ENCODE results near the gene TUBAL3.

The TUBAL3 gene

GRCh38 chr10:5412277-5412941 is 7.8 kb upstream of the TUBAL3 start, which contains the start of gene NET1 (continued):
- TF ChIP-seq ZNF274 (IDR thresholded peaks at IDR 0.05; ENCODE audit: low read length) (no peak), ZNF274 (tag by site-specific recombination; IDR thresholded peaks at IDR 0.05; ENCODE audit: borderline replicate concordance) (no peak), ZNF629 (tag by site-specific recombination; IDR thresholded peaks at IDR 0.05) (no peak), ZNF211 (tag by site-specific recombination; IDR thresholded peaks at IDR 0.05; ENCODE audit: low read depth) (no peak), OSR2 (tag by site-specific recombination; IDR thresholded peaks at IDR 0.05) (no peak), OVOL3 (tag by site-specific recombination; IDR thresholded peaks at IDR 0.05) (0 out of 2 replicates have a peak, but pooled peaks have one; percentile 27), ZNF138 (tag by site-specific recombination; IDR thresholded peaks at IDR 0.05; ENCODE audit: borderline replicate concordance) (no peak), ZBTB17 (tag by site-specific recombination; IDR thresholded peaks at IDR 0.05) (peak; percentile 74; the same call in 1 of the 2 replicates), ZNF704 (tag by site-specific recombination; IDR thresholded peaks at IDR 0.05) (no peak), KLF9 (tag by site-specific recombination; IDR thresholded peaks at IDR 0.05; ENCODE audit: low read depth) (0 out of 2 replicates have a peak, but pooled peaks have one; percentile 34), KLF1 (tag by site-specific recombination; IDR thresholded peaks at IDR 0.05) (0 out of 2 replicates have a peak, but pooled peaks have one; percentile 25), ZSCAN30 (tag by site-specific recombination; IDR thresholded peaks at IDR 0.05) (peak; percentile 78; the same call in 1 of the 2 replicates), SP7 (tag by site-specific recombination; IDR thresholded peaks at IDR 0.05) (peak; percentile 73), ZNF658 (tag by site-specific recombination; IDR thresholded peaks at IDR 0.05) (no peak), ZNF792 (tag by site-specific recombination; IDR thresholded peaks at IDR 0.05) (no peak), ZNF837 (tag by site-specific recombination; IDR thresholded peaks at IDR 0.05) (no peak), ZNF391 (tag by site-specific recombination; IDR thresholded peaks at IDR 0.05; ENCODE audit: borderline replicate concordance, low read depth) (0 out of 2 replicates have a peak, but pooled peaks have one; percentile 26), ZNF157 (tag by site-specific recombination; IDR thresholded peaks at IDR 0.05) (no peak), ZNF132 (tag by site-specific recombination; IDR thresholded peaks at IDR 0.05; ENCODE audit: borderline replicate concordance) (no peak), EGR2 (tag by site-specific recombination; IDR thresholded peaks at IDR 0.05; ENCODE audit: low read depth) (peak; percentile 44; the same call in 1 of the 2 replicates), GLI4 (tag by site-specific recombination; IDR thresholded peaks at IDR 0.05) (0 out of 2 replicates have a peak, but pooled peaks have one; percentile 35), KLF8 (tag by site-specific recombination; IDR thresholded peaks at IDR 0.05) (no peak), ZNF561 (tag by site-specific recombination; IDR thresholded peaks at IDR 0.05; ENCODE audit: borderline replicate concordance) (0 out of 2 replicates have a peak, but pooled peaks have one; percentile 48), ZNF266 (tag by site-specific recombination; IDR thresholded peaks at IDR 0.05; ENCODE audit: low read depth) (no peak), ZNF19 (tag by site-specific recombination; IDR thresholded peaks at IDR 0.05; ENCODE audit: low read depth) (no peak), ZNF37A (tag by site-specific recombination; IDR thresholded peaks at IDR 0.05) (no peak), ZNF350 (tag by site-specific recombination; IDR thresholded peaks at IDR 0.05) (no peak)
- TF ChIP-seq, protein P1, sequence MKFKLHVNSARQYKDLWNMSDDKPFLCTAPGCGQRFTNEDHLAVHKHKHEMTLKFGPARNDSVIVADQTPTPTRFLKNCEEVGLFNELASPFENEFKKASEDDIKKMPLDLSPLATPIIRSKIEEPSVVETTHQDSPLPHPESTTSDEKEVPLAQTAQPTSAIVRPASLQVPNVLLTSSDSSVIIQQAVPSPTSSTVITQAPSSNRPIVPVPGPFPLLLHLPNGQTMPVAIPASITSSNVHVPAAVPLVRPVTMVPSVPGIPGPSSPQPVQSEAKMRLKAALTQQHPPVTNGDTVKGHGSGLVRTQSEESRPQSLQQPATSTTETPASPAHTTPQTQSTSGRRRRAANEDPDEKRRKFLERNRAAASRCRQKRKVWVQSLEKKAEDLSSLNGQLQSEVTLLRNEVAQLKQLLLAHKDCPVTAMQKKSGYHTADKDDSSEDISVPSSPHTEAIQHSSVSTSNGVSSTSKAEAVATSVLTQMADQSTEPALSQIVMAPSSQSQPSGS (tag by site-specific recombination; IDR thresholded peaks at IDR 0.05; ENCODE audit: low read depth) = no peak
- TF ChIP-seq, protein P2, sequence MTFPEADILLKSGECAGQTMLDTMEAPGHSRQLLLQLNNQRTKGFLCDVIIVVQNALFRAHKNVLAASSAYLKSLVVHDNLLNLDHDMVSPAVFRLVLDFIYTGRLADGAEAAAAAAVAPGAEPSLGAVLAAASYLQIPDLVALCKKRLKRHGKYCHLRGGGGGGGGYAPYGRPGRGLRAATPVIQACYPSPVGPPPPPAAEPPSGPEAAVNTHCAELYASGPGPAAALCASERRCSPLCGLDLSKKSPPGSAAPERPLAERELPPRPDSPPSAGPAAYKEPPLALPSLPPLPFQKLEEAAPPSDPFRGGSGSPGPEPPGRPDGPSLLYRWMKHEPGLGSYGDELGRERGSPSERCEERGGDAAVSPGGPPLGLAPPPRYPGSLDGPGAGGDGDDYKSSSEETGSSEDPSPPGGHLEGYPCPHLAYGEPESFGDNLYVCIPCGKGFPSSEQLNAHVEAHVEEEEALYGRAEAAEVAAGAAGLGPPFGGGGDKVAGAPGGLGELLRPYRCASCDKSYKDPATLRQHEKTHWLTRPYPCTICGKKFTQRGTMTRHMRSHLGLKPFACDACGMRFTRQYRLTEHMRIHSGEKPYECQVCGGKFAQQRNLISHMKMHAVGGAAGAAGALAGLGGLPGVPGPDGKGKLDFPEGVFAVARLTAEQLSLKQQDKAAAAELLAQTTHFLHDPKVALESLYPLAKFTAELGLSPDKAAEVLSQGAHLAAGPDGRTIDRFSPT (tag by site-specific recombination; IDR thresholded peaks at IDR 0.05) = peak; percentile 99
- TF ChIP-seq, protein P3, sequence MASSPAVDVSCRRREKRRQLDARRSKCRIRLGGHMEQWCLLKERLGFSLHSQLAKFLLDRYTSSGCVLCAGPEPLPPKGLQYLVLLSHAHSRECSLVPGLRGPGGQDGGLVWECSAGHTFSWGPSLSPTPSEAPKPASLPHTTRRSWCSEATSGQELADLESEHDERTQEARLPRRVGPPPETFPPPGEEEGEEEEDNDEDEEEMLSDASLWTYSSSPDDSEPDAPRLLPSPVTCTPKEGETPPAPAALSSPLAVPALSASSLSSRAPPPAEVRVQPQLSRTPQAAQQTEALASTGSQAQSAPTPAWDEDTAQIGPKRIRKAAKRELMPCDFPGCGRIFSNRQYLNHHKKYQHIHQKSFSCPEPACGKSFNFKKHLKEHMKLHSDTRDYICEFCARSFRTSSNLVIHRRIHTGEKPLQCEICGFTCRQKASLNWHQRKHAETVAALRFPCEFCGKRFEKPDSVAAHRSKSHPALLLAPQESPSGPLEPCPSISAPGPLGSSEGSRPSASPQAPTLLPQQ (tag by site-specific recombination; IDR thresholded peaks at IDR 0.05) = peak; percentile 51; the same call in 1 of the 2 replicates
- TF ChIP-seq, protein P4, sequence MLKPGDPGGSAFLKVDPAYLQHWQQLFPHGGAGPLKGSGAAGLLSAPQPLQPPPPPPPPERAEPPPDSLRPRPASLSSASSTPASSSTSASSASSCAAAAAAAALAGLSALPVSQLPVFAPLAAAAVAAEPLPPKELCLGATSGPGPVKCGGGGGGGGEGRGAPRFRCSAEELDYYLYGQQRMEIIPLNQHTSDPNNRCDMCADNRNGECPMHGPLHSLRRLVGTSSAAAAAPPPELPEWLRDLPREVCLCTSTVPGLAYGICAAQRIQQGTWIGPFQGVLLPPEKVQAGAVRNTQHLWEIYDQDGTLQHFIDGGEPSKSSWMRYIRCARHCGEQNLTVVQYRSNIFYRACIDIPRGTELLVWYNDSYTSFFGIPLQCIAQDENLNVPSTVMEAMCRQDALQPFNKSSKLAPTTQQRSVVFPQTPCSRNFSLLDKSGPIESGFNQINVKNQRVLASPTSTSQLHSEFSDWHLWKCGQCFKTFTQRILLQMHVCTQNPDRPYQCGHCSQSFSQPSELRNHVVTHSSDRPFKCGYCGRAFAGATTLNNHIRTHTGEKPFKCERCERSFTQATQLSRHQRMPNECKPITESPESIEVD (tag by site-specific recombination; IDR thresholded peaks at IDR 0.05) = no peak
